ENCODE results near the gene FBLN2. TPM values are rescaled to one million over a fixed set of nuclear protein-coding genes. Genes with fewer than 3 reads are reported as not detected.

FBLN2 gene
- total RNA-seq, 4 donors from 2014 or later = 130 to 244 (median 136) TPM

GRCh38 chr3:13581485-13582365, 32.8 kb downstream of the FBLN2 start:
- DNase-seq (ENCODE audit: extremely low spot score) = no peak
- intact Hi-C loops (cut with DNase I) = no loop called here

GRCh38 chr3:13582366-13583250, 33.7 kb downstream of the FBLN2 start:
- WGBS = 67% methylated on average over 16 of the region's 24 CpGs
- Histone ChIP-seq H3K4me3 (no peak overlapping the region), H3K4me1 (peaks cover 0 to 18% (median 3%) of the 10 kb centered on the region in 4 donors), H3K27ac (replicated peaks in 1 of 4) (no peak overlapping the region), H3K9me3 (no peaks in the 10 kb centered on the region), H3K36me3 (no peaks in the 10 kb centered on the region), H3K27me3 (no peaks in the 10 kb centered on the region)
- intact Hi-C loops (cut with DNase I) = no loop called here
- no peak for TF ChIP-seq POLR2A (IDR thresholded peaks at IDR 0.05; ENCODE audit: low read depth)
- TF ChIP-seq, protein P1, sequence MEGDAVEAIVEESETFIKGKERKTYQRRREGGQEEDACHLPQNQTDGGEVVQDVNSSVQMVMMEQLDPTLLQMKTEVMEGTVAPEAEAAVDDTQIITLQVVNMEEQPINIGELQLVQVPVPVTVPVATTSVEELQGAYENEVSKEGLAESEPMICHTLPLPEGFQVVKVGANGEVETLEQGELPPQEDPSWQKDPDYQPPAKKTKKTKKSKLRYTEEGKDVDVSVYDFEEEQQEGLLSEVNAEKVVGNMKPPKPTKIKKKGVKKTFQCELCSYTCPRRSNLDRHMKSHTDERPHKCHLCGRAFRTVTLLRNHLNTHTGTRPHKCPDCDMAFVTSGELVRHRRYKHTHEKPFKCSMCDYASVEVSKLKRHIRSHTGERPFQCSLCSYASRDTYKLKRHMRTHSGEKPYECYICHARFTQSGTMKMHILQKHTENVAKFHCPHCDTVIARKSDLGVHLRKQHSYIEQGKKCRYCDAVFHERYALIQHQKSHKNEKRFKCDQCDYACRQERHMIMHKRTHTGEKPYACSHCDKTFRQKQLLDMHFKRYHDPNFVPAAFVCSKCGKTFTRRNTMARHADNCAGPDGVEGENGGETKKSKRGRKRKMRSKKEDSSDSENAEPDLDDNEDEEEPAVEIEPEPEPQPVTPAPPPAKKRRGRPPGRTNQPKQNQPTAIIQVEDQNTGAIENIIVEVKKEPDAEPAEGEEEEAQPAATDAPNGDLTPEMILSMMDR (IDR thresholded peaks at IDR 0.05) = no peak
- no peak for TF ChIP-seq EP300 (IDR thresholded peaks at IDR 0.05)
- TF ChIP-seq POLR2AphosphoS5 (IDR thresholded peaks at IDR 0.05) = no peak
- DNase-seq (ENCODE audit: extremely low spot score) = no peak

More at GRCh38 chr3:13581485-13582365, 32.8 kb downstream of the FBLN2 start:
- Histone ChIP-seq H3K4me1 (peaks cover 0 to 18% (median 3%) of the 10 kb centered on the region in 4 donors), H3K27me3 (no peaks in the 10 kb centered on the region), H3K36me3 (no peaks in the 10 kb centered on the region), H3K27ac (replicated peaks in 1 of 4) (no peak overlapping the region), H3K9me3 (no peaks in the 10 kb centered on the region), H3K4me3 (no peak overlapping the region)
- 79% methylated on average over 9 of the region's 21 CpGs for WGBS
- no peak for TF ChIP-seq POLR2A (IDR thresholded peaks at IDR 0.05; ENCODE audit: low read depth)
- TF ChIP-seq, protein P1 (IDR thresholded peaks at IDR 0.05) = no peak
- no peak for TF ChIP-seq POLR2AphosphoS5 (IDR thresholded peaks at IDR 0.05)
- no peak for TF ChIP-seq EP300 (IDR thresholded peaks at IDR 0.05)

GRCh38 chr3:13583251-13584180, 34.6 kb downstream of the FBLN2 start:
- Histone ChIP-seq H3K27ac (replicated peaks in 1 of 4) (no peak overlapping the region), H3K27me3 (no peaks in the 10 kb centered on the region), H3K36me3 (no peaks in the 10 kb centered on the region), H3K4me3 (no peak overlapping the region), H3K4me1 (peaks cover 0 to 18% (median 3%) of the 10 kb centered on the region in 4 donors), H3K9me3 (no peaks in the 10 kb centered on the region)
- WGBS = 84% methylated on average over 12 of the region's 15 CpGs
- no peak for TF ChIP-seq POLR2A (IDR thresholded peaks at IDR 0.05; ENCODE audit: low read depth)
- TF ChIP-seq EP300 (IDR thresholded peaks at IDR 0.05) = no peak
- TF ChIP-seq, protein P1 (IDR thresholded peaks at IDR 0.05) = no peak
- TF ChIP-seq POLR2AphosphoS5 (IDR thresholded peaks at IDR 0.05) = no peak
- intact Hi-C loops (cut with DNase I) = no loop called here
- no peak for DNase-seq (ENCODE audit: extremely low spot score)

DNA sequence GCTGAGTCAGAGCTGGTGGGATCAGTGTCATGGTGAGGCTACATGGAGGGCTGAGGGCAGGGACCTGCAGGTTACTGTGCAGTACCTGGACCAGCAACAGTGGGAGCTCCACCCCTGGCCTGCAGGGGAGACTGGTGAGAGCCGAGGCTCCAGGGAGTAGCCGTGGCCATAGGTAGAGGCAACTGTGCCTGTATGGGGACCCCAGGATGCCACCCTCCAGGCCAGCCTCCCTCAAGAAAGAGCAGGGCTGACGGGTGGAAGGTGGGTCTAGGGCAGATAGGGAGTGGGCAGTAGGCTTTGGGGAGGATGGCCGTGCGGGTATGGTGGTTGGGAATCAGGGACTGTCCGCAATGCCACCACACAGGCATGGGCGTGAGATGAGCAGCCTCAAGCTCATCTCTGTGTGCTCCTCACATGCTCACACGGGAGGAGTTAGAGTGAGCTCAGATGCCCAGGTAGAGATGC, 35.5 kb downstream of the FBLN2 start:
- Histone ChIP-seq H3K9me3 (no peaks in the 10 kb centered on the region), H3K27ac (replicated peaks in 1 of 4) (no peak overlapping the region), H3K4me1 (peaks cover 0 to 18% (median 3%) of the 10 kb centered on the region in 4 donors), H3K27me3 (no peaks in the 10 kb centered on the region), H3K4me3 (no peak overlapping the region), H3K36me3 (no peaks in the 10 kb centered on the region)
- intact Hi-C loops (cut with DNase I) = no loop called here
- no peak for DNase-seq (ENCODE audit: extremely low spot score)
- WGBS = 92% methylated on average over 4 of the region's 8 CpGs
- TF ChIP-seq, protein P1 (IDR thresholded peaks at IDR 0.05) = no peak
- TF ChIP-seq EP300 (IDR thresholded peaks at IDR 0.05) = no peak
- no peak for TF ChIP-seq POLR2AphosphoS5 (IDR thresholded peaks at IDR 0.05)
- TF ChIP-seq POLR2A (IDR thresholded peaks at IDR 0.05; ENCODE audit: low read depth) = no peak

All from esophagus muscularis mucosa (tissue), 4 donors.